OCI-LY1 (cell line): ENCODE data around the gene HTT.

Source experiments
- H2AFZ ChIP-seq: fragments of 200-600 bp; sonication (generic), shearing (Covaris generic); 2 replicates; pipeline ENCODE4 v1.6.0; 2014; ENCODE audit warnings: antibody characterized with exemption, mild to moderate bottlenecking, low read length
- H3F3A ChIP-seq: fragments of 200-600 bp; sonication (generic), shearing (Covaris generic); 2 replicates; pipeline ENCODE4 v1.6.0; 2014; ENCODE audit warnings: mild to moderate bottlenecking, antibody characterized with exemption, low read length, moderate library complexity; ENCODE audit not compliant: insufficient read depth
- H3K27ac ChIP-seq: fragments of 200-600 bp; sonication (generic); 2 replicates; pipeline ENCODE4 v1.5.1; 2014; ENCODE audit warnings: low read length, mixed run types, mild to moderate bottlenecking, low read depth; ENCODE audit not compliant: poor library complexity, severe bottlenecking
- H3K27me3 ChIP-seq: fragments of 200-600 bp; sonication (generic); 2 replicates; pipeline ENCODE4 v1.6.0; 2014; ENCODE audit warnings: antibody characterized with exemption, mild to moderate bottlenecking, low read length, moderate library complexity; ENCODE audit not compliant: insufficient read depth
- H3K36me3 ChIP-seq: fragments of 200-600 bp; sonication (generic); 2 replicates; pipeline ENCODE4 v1.6.1; 2014; ENCODE audit warnings: mild to moderate bottlenecking, antibody characterized with exemption, low read length, moderate library complexity, mixed read lengths; ENCODE audit not compliant: insufficient read depth
- H3K4me1 ChIP-seq: fragments of 200-600 bp; sonication (generic); 2 replicates; pipeline ENCODE4 v1.5.1; 2014; ENCODE audit warnings: mild to moderate bottlenecking, low read length, moderate library complexity; ENCODE audit not compliant: insufficient read depth, severe bottlenecking
- H3K4me2 ChIP-seq: fragments of 200-600 bp; sonication (generic), shearing (Covaris generic); 2 replicates; pipeline ENCODE4 v1.6.1; 2014; ENCODE audit warnings: low read length
- H3K4me3 ChIP-seq: fragments of 200-600 bp; sonication (generic); 2 replicates; pipeline ENCODE4 v1.5.1; 2014; ENCODE audit warnings: low read length, low read depth, mild to moderate bottlenecking, mixed read lengths; ENCODE audit not compliant: poor library complexity, severe bottlenecking
- H3K79me2 ChIP-seq: fragments of 200-600 bp; shearing (Covaris generic); 2 replicates; pipeline ENCODE4 v1.6.1; 2016; ENCODE audit warnings: mixed run types, low read length, mixed read lengths; ENCODE audit not compliant: insufficient read depth
- H3K9ac ChIP-seq: fragments of 200-600 bp; sonication (generic), shearing (Covaris generic); 2 replicates; pipeline ENCODE4 v1.6.1; 2014; ENCODE audit warnings: mild to moderate bottlenecking, low read length, mixed read lengths
- H3K9me2 ChIP-seq: fragments of 200-600 bp; sonication (generic), shearing (Covaris generic); 2 replicates; pipeline ENCODE4 v1.6.1; 2014; ENCODE audit warnings: low read depth, mild to moderate bottlenecking, low read length, mixed read lengths
- H3K9me3 ChIP-seq: fragments of 200-600 bp; shearing (Covaris generic); 2 replicates; pipeline ENCODE4 v1.6.1; 2014; ENCODE audit warnings: low read length, mixed read lengths
- H4K20me1 ChIP-seq: fragments of 200-600 bp; sonication (generic), shearing (Covaris generic); 2 replicates; pipeline ENCODE4 v1.6.0; 2016; ENCODE audit warnings: mild to moderate bottlenecking, low read length; ENCODE audit not compliant: insufficient read depth
- CTCF ChIP-seq: fragments of 200-600 bp; sonication (generic), shearing (Covaris generic); IDR thresholded peaks from 2 replicates; pipeline ENCODE4 v1.5.1; 2017; ENCODE audit warnings: mild to moderate bottlenecking, antibody characterized with exemption, low read length, moderate library complexity, mixed read lengths
- EZH2 ChIP-seq: fragments of 200-600 bp; sonication (generic), shearing (Covaris generic); IDR thresholded peaks from 2 replicates; pipeline ENCODE4 v1.8.0; 2017; ENCODE audit warnings: borderline replicate concordance, mixed run types, mild to moderate bottlenecking, antibody characterized with exemption, low read length, moderate library complexity, mixed read lengths

HTT gene

DNA sequence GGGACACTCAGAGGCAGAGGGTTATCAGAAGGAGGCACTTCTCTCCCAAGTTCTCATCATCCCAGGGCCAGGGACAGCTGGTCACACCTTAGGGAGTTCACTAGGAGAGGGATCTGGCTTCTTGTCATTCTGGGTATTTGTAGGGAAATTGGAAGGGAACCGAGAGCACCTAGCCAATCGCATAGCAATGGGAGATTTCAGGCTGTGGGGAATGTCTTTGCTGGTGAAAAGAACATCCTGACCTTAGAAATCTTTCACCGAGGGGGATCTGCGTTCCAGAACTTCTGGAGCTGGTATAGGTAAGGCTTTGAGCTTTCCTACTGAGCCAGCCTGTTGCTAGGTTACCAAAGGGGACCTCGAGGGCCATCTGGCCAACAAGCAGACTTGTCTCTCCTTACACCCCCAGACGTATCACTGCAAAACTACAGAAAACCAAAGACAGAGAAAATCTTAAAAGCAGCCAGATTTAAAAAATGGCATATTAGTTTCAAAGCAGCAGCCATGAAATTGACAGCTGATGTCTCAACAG is 6.9 kb upstream of the HTT start:
- Histone ChIP-seq H3K4me1 (no peaks in the 10 kb centered on the region), H3K27ac (no peak overlapping the region), H2AFZ (no peak overlapping the region), H3K9me2 (no peaks in the 10 kb centered on the region), H3K4me3 (no peak overlapping the region), H3K9ac (no peak overlapping the region), H3K27me3 (no peaks in the 10 kb centered on the region), H4K20me1 (no peaks in the 10 kb centered on the region), H3K9me3 (no peaks in the 10 kb centered on the region), H3K4me2 (no peak overlapping the region), H3K36me3 (no peaks in the 10 kb centered on the region), H3K79me2 (no peaks in the 10 kb centered on the region), H3F3A (no peaks in the 10 kb centered on the region)
- TF ChIP-seq CTCF, result no peak
- no peak for TF ChIP-seq EZH2

GRCh38 chr4:3069661-3070199 is 4.8 kb upstream of the HTT start:
- no peaks in the 10 kb centered on the region for H3K79me2 ChIP-seq
- no peak overlapping the region for H2AFZ ChIP-seq
- TF ChIP-seq EZH2, result no peak
- TF ChIP-seq CTCF, result no peak
- no peaks in the 10 kb centered on the region for H3K9me2 ChIP-seq
- no peaks in the 10 kb centered on the region for H3F3A ChIP-seq
- H3K4me3 ChIP-seq, result no peak overlapping the region
- no peak overlapping the region for H3K4me2 ChIP-seq
- no peaks in the 10 kb centered on the region for H3K9me3 ChIP-seq
- H3K9ac ChIP-seq, result no peak overlapping the region
- no peaks in the 10 kb centered on the region for H4K20me1 ChIP-seq
- no peaks in the 10 kb centered on the region for H3K27me3 ChIP-seq
- no peaks in the 10 kb centered on the region for H3K4me1 ChIP-seq
- H3K27ac ChIP-seq, result no peak overlapping the region
- H3K36me3 ChIP-seq, result no peaks in the 10 kb centered on the region

DNA sequence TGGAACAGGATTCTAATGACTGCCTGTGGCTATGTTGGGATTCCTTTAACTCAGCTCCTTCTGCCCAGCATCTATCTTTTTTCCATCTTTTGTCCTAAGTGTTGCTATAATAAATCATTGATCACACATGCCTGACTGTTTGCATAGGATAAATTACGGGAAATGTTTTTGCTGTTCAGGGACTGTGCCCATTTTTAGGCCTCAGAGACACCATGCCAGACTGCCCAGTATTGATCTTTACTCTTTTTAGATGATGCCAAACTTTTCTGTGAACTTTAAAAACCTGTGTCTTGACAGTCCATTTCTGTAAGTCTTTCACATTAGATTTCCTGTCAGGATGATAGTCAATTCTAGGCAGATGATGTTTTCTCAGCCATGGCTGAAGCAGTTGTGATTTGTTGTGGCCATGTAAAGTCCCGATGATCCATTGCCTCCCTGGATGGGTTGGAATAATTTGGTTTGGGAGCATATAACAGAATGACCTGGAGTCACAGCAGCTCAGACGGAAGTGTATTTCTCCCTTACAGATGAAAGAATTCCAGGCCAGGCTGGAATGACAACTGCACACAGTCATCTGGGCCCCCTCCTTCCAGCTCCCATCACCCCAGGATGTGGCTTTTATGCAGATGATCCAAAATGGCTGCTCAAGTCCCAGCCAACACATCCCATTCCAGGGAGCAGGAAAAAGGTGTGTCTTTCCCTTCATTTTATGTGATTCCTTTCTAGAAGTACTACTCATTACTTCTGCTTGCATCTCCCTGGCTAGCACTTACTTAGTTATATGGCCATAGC is 3.6 kb upstream of the HTT start:
- Histone ChIP-seq H3K9me3 (no peaks in the 10 kb centered on the region), H3F3A (no peaks in the 10 kb centered on the region), H3K36me3 (no peaks in the 10 kb centered on the region), H3K27ac (no peak overlapping the region), H2AFZ (no peak overlapping the region), H4K20me1 (no peaks in the 10 kb centered on the region), H3K4me1 (peaks cover 2% of the 10 kb centered on the region), H3K9ac (no peak overlapping the region), H3K4me2 (no peak overlapping the region), H3K9me2 (no peaks in the 10 kb centered on the region), H3K27me3 (no peaks in the 10 kb centered on the region), H3K79me2 (peaks cover 3% of the 10 kb centered on the region), H3K4me3 (no peak overlapping the region)
- no peak for TF ChIP-seq CTCF
- no peak for TF ChIP-seq EZH2
